GM12878 (cell line): ENCODE results near the gene AHNAK2. TPM values are rescaled to one million over a fixed set of nuclear protein-coding genes. Genes with fewer than 3 reads are reported as not detected.

ENCODE experiments used
- ATAC-seq: fragments of 200-7000 bp; cut with Tn5 transposase; 3 replicates; pipeline ENCODE4 v1.9.1; 2020; ENCODE audit warnings: mild to moderate bottlenecking, moderate library complexity
- BruUV-seq: library from RNA; stranded (reverse); fragments of 400-500 nt; replicated peaks from 2 replicates; lab custom pipeline; 2021; lab: Mats Ljungman, UMichigan
- CTCF ChIA-PET: fragments of 300-600 bp; sonication (Branson Sonifier 250); formaldehyde crosslinking; extraction: SDS; loops from one replicate; lab custom pipeline; 2021; ENCODE audit warnings: inconsistent platforms; lab: Yijun Ruan, JAX
- POLR2A ChIA-PET: fragments of 350-600 bp; formaldehyde crosslinking; extraction: SDS; loops from one replicate; lab custom pipeline; 2021; ENCODE audit warnings: inconsistent platforms; lab: Charles Lee
- RAD21 ChIA-PET: fragments of 300-600 bp; sonication (Branson Sonifier 250); formaldehyde crosslinking; loops from one replicate; lab custom pipeline; 2023; ENCODE audit warnings: antibody characterized with exemption; ENCODE audit not compliant: unreplicated experiment; lab: Charles Lee
- SMC1A ChIA-PET: fragments of 300-600 bp; sonication (Branson Sonifier 250); formaldehyde crosslinking; loops from one replicate; lab custom pipeline; 2023; ENCODE audit not compliant: unreplicated experiment, uncharacterized antibody; lab: Charles Lee
- DNase-seq: peaks from one replicate; pipeline ENCODE4 v3.0.0-alpha.2; 2011; ENCODE audit warnings: low read depth, low spot score
- FAIRE-seq: peaks from 3 replicates; lab custom pipeline; 2011; peaks lifted over from hg19 to GRCh38; lab: Jason Lieb, UNC
- H2AFZ ChIP-seq: 2 replicates; pipeline ENCODE4 v1.6.0; 2011; ENCODE audit warnings: low read depth, low read length, control low read depth; ENCODE audit not compliant: control insufficient read depth
- H3K27ac ChIP-seq: 2 replicates; pipeline ENCODE4 v1.5.1; 2011; ENCODE audit warnings: control low read depth; ENCODE audit not compliant: control insufficient read depth, insufficient read depth
- H3K27me3 ChIP-seq, 2 experiments: replicated peaks in 1 of 2; 2 replicates each; pipeline versions ENCODE4 v1.6.0 to v1.6.1; 2011; ENCODE audit warnings: low read length in 1 of 2; ENCODE audit not compliant: control insufficient read depth in 2 of 2, insufficient read depth in 2 of 2
- H3K36me3 ChIP-seq, 2 experiments: 2 replicates each; pipeline ENCODE4 v1.5.1; 2011; ENCODE audit warnings: low read length in 1 of 2; ENCODE audit not compliant: control insufficient read depth in 2 of 2, insufficient read depth in 2 of 2
- H3K4me1 ChIP-seq: 2 replicates; pipeline ENCODE4 v1.6.1; 2011; ENCODE audit warnings: mild to moderate bottlenecking, low read length, moderate library complexity, mixed read lengths; ENCODE audit not compliant: control insufficient read depth, insufficient read depth
- H3K4me2 ChIP-seq: 2 replicates; pipeline ENCODE4 v1.6.0; 2011; ENCODE audit warnings: control low read depth; ENCODE audit not compliant: control insufficient read depth, insufficient read depth
- H3K4me3 ChIP-seq: fragments of 200-600 bp; sonication (generic); 2 replicates; pipeline ENCODE4 v1.5.1; 2016
- H3K79me2 ChIP-seq: 2 replicates; pipeline ENCODE4 v1.6.0; 2011; ENCODE audit warnings: low read length; ENCODE audit not compliant: control insufficient read depth, insufficient read depth
- H3K9ac ChIP-seq: 2 replicates; pipeline ENCODE4 v1.8.0; 2011; ENCODE audit warnings: low read length, control low read depth, mixed read lengths; ENCODE audit not compliant: control insufficient read depth, insufficient read depth
- H3K9me3 ChIP-seq: replicated peaks from 3 replicates; pipeline ENCODE4 v1.5.1; 2011; ENCODE audit warnings: mild to moderate bottlenecking, low read length; ENCODE audit not compliant: control insufficient read depth, insufficient read depth
- H4K20me1 ChIP-seq: 2 replicates; pipeline ENCODE4 v1.6.0; 2011; ENCODE audit not compliant: control insufficient read depth, insufficient read depth
- BCL3 ChIP-seq: IDR thresholded peaks from 2 replicates; pipeline ENCODE4 v1.6.1; 2011; ENCODE audit warnings: borderline replicate concordance, low read depth, mild to moderate bottlenecking, moderate library complexity, low read length; ENCODE audit not compliant: insufficient read depth, poor library complexity, severe bottlenecking
- BHLHE40 ChIP-seq, 2 experiments: fragments of 450-650 bp in 1 of 2; IDR thresholded peaks; 2 replicates each; pipeline ENCODE4 v1.6.1; 2011 to 2017; ENCODE audit warnings: low read depth in 2 of 2, borderline replicate concordance in 1 of 2, improper control_type of control experiment in 1 of 2, low read length in 1 of 2, mild to moderate bottlenecking in 1 of 2
- CEBPZ ChIP-seq: fragments of 150-350 bp; IDR thresholded peaks from 2 replicates; pipeline ENCODE4 v1.6.1; 2016; ENCODE audit warnings: low read depth, low read length
- EP300 ChIP-seq, 2 experiments: fragments of 150-350 bp in 1 of 2; IDR thresholded peaks; 2 replicates each; pipeline ENCODE4 v1.6.1; 2011 to 2012; ENCODE audit warnings: low read depth in 2 of 2, low read length in 2 of 2, borderline replicate concordance in 1 of 2, improper control_type of control experiment in 1 of 2, inconsistent platforms in 1 of 2; ENCODE audit not compliant: control insufficient read depth in 1 of 2
- MYB ChIP-seq: fragments of 150-350 bp; IDR thresholded peaks from 2 replicates; pipeline ENCODE4 v1.6.1; 2014; ENCODE audit warnings: mild to moderate bottlenecking, low read depth, low read length, borderline replicate concordance
- NFIC ChIP-seq: IDR thresholded peaks from 2 replicates; pipeline ENCODE4 v1.6.1; 2012; ENCODE audit warnings: low read depth, mild to moderate bottlenecking, inconsistent platforms, low read length, moderate library complexity
- NKRF ChIP-seq: fragments of 450-650 bp; conservative IDR thresholded peaks from 2 replicates; pipeline ENCODE4 v1.6.1; 2017; ENCODE audit warnings: mild to moderate bottlenecking, moderate library complexity
- NR2C1 ChIP-seq: fragments of 450-650 bp; IDR thresholded peaks from 2 replicates; pipeline ENCODE4 v1.6.1; 2017; ENCODE audit warnings: antibody characterized with exemption, mild to moderate bottlenecking, moderate library complexity
- RCOR1 ChIP-seq: conservative IDR thresholded peaks from 2 replicates; pipeline ENCODE4 v1.6.1; 2012; ENCODE audit warnings: low read depth, low read length, improper control_type of control experiment
- RELA ChIP-seq: fragments of 450-650 bp; IDR thresholded peaks from 2 replicates; pipeline ENCODE4 v1.8.0; 2014; ENCODE audit warnings: borderline replicate concordance; ENCODE audit not compliant: partially characterized antibody
- RFX5 ChIP-seq: IDR thresholded peaks from 2 replicates; pipeline ENCODE4 v1.6.1; 2011; ENCODE audit warnings: low read depth, low read length, improper control_type of control experiment
- SREBF2 ChIP-seq: IDR thresholded peaks from 2 replicates; pipeline ENCODE4 v1.6.1; 2012; ENCODE audit warnings: mild to moderate bottlenecking, low read length
- TCF12 ChIP-seq: IDR thresholded peaks from 2 replicates; pipeline ENCODE4 v1.6.1; 2011; ENCODE audit warnings: low read depth, mild to moderate bottlenecking, low read length
- TCF7 ChIP-seq: IDR thresholded peaks from 2 replicates; pipeline ENCODE4 v1.6.1; 2014; ENCODE audit warnings: antibody characterized with exemption, borderline replicate concordance
- YBX1 ChIP-seq: fragments of 450-650 bp; IDR thresholded peaks from 2 replicates; pipeline ENCODE4 v1.6.1; 2016; ENCODE audit warnings: antibody characterized with exemption
- ZNF622 ChIP-seq: fragments of 450-650 bp; IDR thresholded peaks from 2 replicates; pipeline ENCODE4 v1.6.1; 2017; ENCODE audit warnings: mild to moderate bottlenecking, inconsistent platforms
- WGBS: methylation state at CpG from one replicate; pipeline ENCODE4 v1.1.6; 2016; ENCODE audit warnings: low lambda C conversion rate; ENCODE audit not compliant: insufficient replicate concordance, insufficient coverage; ENCODE audit errors: missing lambda C conversion rate; 5-methylcytosine and 5-hydroxymethylcytosine counted together
- in situ Hi-C: fragments of 300-500 bp; cut with MboI; formaldehyde crosslinking; loops from 9 replicates; pipeline ENCODE4 v1.14.3; 2018; ENCODE audit warnings: mixed read lengths
- intact Hi-C: fragments of 100-400 bp; cut with micrococcal nuclease; formaldehyde crosslinking; loops from one replicate; pipeline ENCODE4 v1.14.2; 2022; ENCODE audit not compliant: unreplicated experiment
- polyA plus RNA-seq, 11 experiments: library from polyadenylated mRNA; depleted of rRNA in 4 of 11; unstranded in 6 of 11; stranded (reverse) in 5 of 11; fragments of >200 nt; fragmentation: Nextera tagmentation in 4 of 11; fragmentation: Illumina TruSeq in 1 of 11; extraction: Ambion mirVana in 4 of 11; extraction: Trizol in 1 of 11; gene quantifications; 1 replicate in 1 of 11; 2 replicates in 10 of 11; pipeline versions ENCODE4 v1.2.1 to v1.2.3, GENCODE V29; 2011 to 2016; ENCODE audit warnings: inconsistent platforms in 2 of 11, missing spikeins in 2 of 11, low read depth in 1 of 11
- total RNA-seq, 4 experiments: library from RNA; depleted of rRNA in 3 of 4; stranded (reverse); fragments of >200 nt in 3 of 4; fragmentation: Illumina TruSeq in 1 of 4; extraction: Trizol in 1 of 4; gene quantifications; 2 replicates each; pipeline versions ENCODE4 v1.2.1 to v1.2.3, GENCODE V29; 2013 to 2021

AHNAK2 gene
- total and polyA plus RNA-seq, 10 of the 15 experiments (the other 5 are each of a cell fraction or from before 2014, with no cell fraction given): 0.03 to 0.10 TPM; not detected in 8

- TF ChIP-seq ZNF622 (no peak), RCOR1 (no peak), RFX5 (no peak), EP300 (IDR thresholded peaks at IDR 0.05; ENCODE audit: borderline replicate concordance in 1 of 2, control insufficient read depth in 1 of 2, low read depth in 2 of 2, low read length in 2 of 2) (no peak)
Observed at GRCh38 chr14:104938960-104939359, 39.2 kb downstream of the AHNAK2 start (continued).

GRCh38 chr14:104938436-104938835 lies 39.7 kb downstream of the AHNAK2 start:
- H3K4me3 ChIP-seq: no peak overlapping the region
- DNase-seq: no peak
- H3K9ac ChIP-seq: no peak overlapping the region
- FAIRE-seq: no peak
- in situ Hi-C loops (no loop called here), intact Hi-C loops (no loop called here)
- no peak for ATAC-seq
- no peaks in the 10 kb centered on the region for H3K36me3 ChIP-seq
- no peaks in the 10 kb centered on the region for H3K4me1 ChIP-seq
- TF ChIP-seq NFIC (no peak), NKRF (no peak), MYB (no peak), BCL3 (no peak), RCOR1 (no peak), YBX1 (no peak), TCF7 (no peak), CEBPZ (no peak), NR2C1 (no peak), RELA (no peak), TCF12 (no peak), BHLHE40 (IDR thresholded peaks at IDR 0.05; ENCODE audit: borderline replicate concordance in 1 of 2, low read depth in 2 of 2, low read length in 1 of 2) (no peak), SREBF2 (no peak)
- ChIA-PET POLR2A (no interaction called here), CTCF (no interaction called here), SMC1A (no interaction called here), RAD21 (no interaction called here)
- peaks cover 9 to 11% of the 10 kb centered on the region in 2 experiments for H3K27me3 ChIP-seq
- H4K20me1 ChIP-seq: no peaks in the 10 kb centered on the region; the same call in 1 of the 2 replicates
- no peak overlapping the region for H3K27ac ChIP-seq
- no TSS peak for BruUV-seq
- H3K9me3 ChIP-seq: no peaks in the 10 kb centered on the region
- H2AFZ ChIP-seq: no peak overlapping the region
- H3K79me2 ChIP-seq: no peaks in the 10 kb centered on the region
- no peak overlapping the region for H3K4me2 ChIP-seq
- 48% methylated on average over 2 of the region's 2 CpGs for WGBS
